ACC112 (cell line): ENCODE data around the gene KCNJ18.
"Not testable (repeated sequence)": the region's sequence is repeated elsewhere in the genome, so short reads cannot be mapped to it uniquely, and the experiment has no call there.

Experiments
- H2AFZ ChIP-seq: fragments of 200-600 bp; sonication (generic); one replicate; pipeline ENCODE4 v1.6.0; 2017; ENCODE audit warnings: antibody characterized with exemption, low read length; ENCODE audit not compliant: unreplicated experiment
- H3K27ac ChIP-seq: fragments of 200-600 bp; sonication (generic); 2 replicates; pipeline ENCODE4 v1.5.1; 2014; ENCODE audit warnings: low read depth, mild to moderate bottlenecking, antibody characterized with exemption, low read length, moderate library complexity
- H3K27me3 ChIP-seq: fragments of 200-600 bp; sonication (generic); 2 replicates; pipeline ENCODE4 v1.6.1; 2014; ENCODE audit warnings: mild to moderate bottlenecking, antibody characterized with exemption, low read length, moderate library complexity, mixed read lengths; ENCODE audit not compliant: insufficient read depth
- H3K36me3 ChIP-seq: fragments of 200-600 bp; sonication (generic); 2 replicates; pipeline ENCODE4 v1.6.1; 2016; ENCODE audit warnings: mild to moderate bottlenecking, antibody characterized with exemption, low read length, moderate library complexity, mixed read lengths; ENCODE audit not compliant: insufficient read depth
- H3K4me1 ChIP-seq: fragments of 200-600 bp; sonication (generic); one replicate; pipeline ENCODE4 v1.6.1; 2016; ENCODE audit warnings: low read length, mixed read lengths; ENCODE audit not compliant: insufficient read depth, unreplicated experiment, control insufficient read depth
- H3K4me3 ChIP-seq: fragments of 200-600 bp; sonication (generic); 2 replicates; pipeline ENCODE4 v1.5.1; 2014; ENCODE audit warnings: mild to moderate bottlenecking, low read depth, low read length
- H3K79me2 ChIP-seq: fragments of 200-600 bp; sonication (generic); one replicate; pipeline ENCODE4 v1.6.0; 2016; ENCODE audit warnings: low read length; ENCODE audit not compliant: control insufficient read depth, unreplicated experiment, insufficient read depth

KCNJ18 gene

GRCh38 chr17:21719511-21720226 is 27.3 kb downstream of the KCNJ18 start:
- H3K4me3 ChIP-seq, H2AFZ ChIP-seq, H3K4me1 ChIP-seq, H3K27ac ChIP-seq, H3K36me3 ChIP-seq, H3K79me2 ChIP-seq, H3K27me3 ChIP-seq: not testable (repeated sequence)

GRCh38 chr17:21720566-21720965 is 28.2 kb downstream of the KCNJ18 start:
- H2AFZ ChIP-seq, H3K36me3 ChIP-seq, H3K79me2 ChIP-seq, H3K27me3 ChIP-seq, H3K4me3 ChIP-seq, H3K4me1 ChIP-seq, H3K27ac ChIP-seq: not testable (repeated sequence)

- not testable (repeated sequence) for H3K79me2 ChIP-seq, H2AFZ ChIP-seq, H3K4me1 ChIP-seq, H3K27ac ChIP-seq, H3K4me3 ChIP-seq, H3K36me3 ChIP-seq, H3K27me3 ChIP-seq
Observed at GRCh38 chr17:21722268-21722667, 29.9 kb downstream of the KCNJ18 start.

GRCh38 chr17:21724216-21725006 is 32.1 kb downstream of the KCNJ18 start:
- H3K36me3 ChIP-seq, H3K79me2 ChIP-seq, H3K4me1 ChIP-seq, H2AFZ ChIP-seq, H3K4me3 ChIP-seq, H3K27me3 ChIP-seq, H3K27ac ChIP-seq: not testable (repeated sequence)

- not testable (repeated sequence) for H3K27ac ChIP-seq, H3K4me1 ChIP-seq, H3K4me3 ChIP-seq
Observed at GRCh38 chr17:21731076-21731475, 38.8 kb downstream of the KCNJ18 start.

GRCh38 chr17:21733931-21734330 is 41.6 kb downstream of the KCNJ18 start:
- H3K79me2 ChIP-seq, H2AFZ ChIP-seq, H3K4me1 ChIP-seq, H3K4me3 ChIP-seq, H3K27me3 ChIP-seq, H3K36me3 ChIP-seq, H3K27ac ChIP-seq: not testable (repeated sequence)

More at GRCh38 chr17:21731076-21731475, 38.8 kb downstream of the KCNJ18 start:
- not testable (repeated sequence) for H3K27me3 ChIP-seq, H2AFZ ChIP-seq, H3K36me3 ChIP-seq, H3K79me2 ChIP-seq

- H3K4me1 ChIP-seq, H2AFZ ChIP-seq, H3K27me3 ChIP-seq, H3K79me2 ChIP-seq, H3K27ac ChIP-seq, H3K4me3 ChIP-seq, H3K36me3 ChIP-seq: not testable (repeated sequence)
Observed at GRCh38 chr17:21735814-21736213, 43.5 kb downstream of the KCNJ18 start.

GRCh38 chr17:21737015-21737580 is 44.8 kb downstream of the KCNJ18 start:
- H3K4me3 ChIP-seq, H3K27ac ChIP-seq, H3K4me1 ChIP-seq, H2AFZ ChIP-seq, H3K27me3 ChIP-seq, H3K36me3 ChIP-seq, H3K79me2 ChIP-seq: not testable (repeated sequence)

GRCh38 chr17:21738241-21738640 is 45.9 kb downstream of the KCNJ18 start:
- H2AFZ ChIP-seq, H3K27me3 ChIP-seq, H3K36me3 ChIP-seq, H3K79me2 ChIP-seq, H3K4me3 ChIP-seq, H3K27ac ChIP-seq, H3K4me1 ChIP-seq: not testable (repeated sequence)

GRCh38 chr17:21738877-21739474 is 46.7 kb downstream of the KCNJ18 start:
- not testable (repeated sequence) for H3K4me1 ChIP-seq, H3K27me3 ChIP-seq, H3K79me2 ChIP-seq, H3K4me3 ChIP-seq, H2AFZ ChIP-seq, H3K36me3 ChIP-seq, H3K27ac ChIP-seq

GRCh38 chr17:21739485-21739884 is 47.2 kb downstream of the KCNJ18 start:
- not testable (repeated sequence) for H3K79me2 ChIP-seq, H3K36me3 ChIP-seq, H3K27ac ChIP-seq, H2AFZ ChIP-seq, H3K4me3 ChIP-seq, H3K27me3 ChIP-seq, H3K4me1 ChIP-seq
